H54 (cell line): Measurements from ENCODE around the gene AAR2.

Source experiments
- DNase-seq: peaks from one replicate; pipeline ENCODE4 v3.0.0; 2011; ENCODE audit warnings: low spot score, mixed read lengths; ENCODE audit not compliant: insufficient read length
- FAIRE-seq: peaks from 3 replicates; lab custom pipeline; 2011; peaks lifted over from hg19 to GRCh38; lab: Jason Lieb, UNC
- POLR2A ChIP-seq: IDR thresholded peaks from 2 replicates; pipeline ENCODE4 v1.6.1; 2011; ENCODE audit warnings: low read depth, mild to moderate bottlenecking, low read length

Gene AAR2

DNA sequence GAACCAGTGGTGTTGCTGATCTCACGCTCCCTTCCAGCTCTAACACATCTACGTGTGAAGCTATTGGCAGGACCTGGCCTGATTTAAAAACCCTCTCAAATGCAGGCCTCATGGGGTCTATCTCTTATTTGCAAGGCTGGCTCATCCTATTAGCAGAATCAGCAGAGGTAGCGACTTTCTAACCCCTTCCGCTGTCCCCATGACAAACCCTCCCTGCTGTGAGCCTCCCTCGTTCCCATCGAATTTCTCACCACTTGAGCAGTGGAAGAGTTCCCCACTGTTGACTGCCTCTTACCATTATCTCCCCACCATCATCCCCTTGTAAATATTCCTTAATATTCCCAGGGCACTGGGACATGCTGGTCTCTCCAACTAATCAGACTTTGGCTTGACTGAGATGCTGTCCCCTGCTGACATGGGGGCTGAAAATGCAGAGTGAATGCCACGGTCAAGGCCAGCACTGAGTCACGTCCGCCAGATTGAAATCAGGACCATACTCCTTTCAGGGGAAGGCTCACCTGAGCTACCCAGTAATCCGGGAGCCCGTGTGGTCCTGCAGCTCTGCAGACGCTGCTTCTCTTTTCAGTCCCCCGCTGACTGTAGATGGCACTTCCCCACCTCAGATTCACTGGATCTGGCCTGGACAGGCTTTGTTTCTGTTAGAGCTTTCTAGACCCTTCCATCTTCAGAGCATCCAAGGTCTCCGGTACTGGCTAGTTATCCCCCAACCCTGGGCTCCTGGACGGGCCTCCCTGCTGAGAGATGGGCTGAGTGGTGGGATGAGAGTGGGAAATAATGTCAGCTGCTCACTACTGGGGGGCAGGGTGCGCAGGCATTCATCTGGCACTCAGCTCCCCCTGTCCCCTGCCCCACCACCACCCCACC, 23.1 kb downstream of the AAR2 start:
- no peak for TF ChIP-seq POLR2A
- FAIRE-seq = no peak
- DNase-seq = no peak

DNA sequence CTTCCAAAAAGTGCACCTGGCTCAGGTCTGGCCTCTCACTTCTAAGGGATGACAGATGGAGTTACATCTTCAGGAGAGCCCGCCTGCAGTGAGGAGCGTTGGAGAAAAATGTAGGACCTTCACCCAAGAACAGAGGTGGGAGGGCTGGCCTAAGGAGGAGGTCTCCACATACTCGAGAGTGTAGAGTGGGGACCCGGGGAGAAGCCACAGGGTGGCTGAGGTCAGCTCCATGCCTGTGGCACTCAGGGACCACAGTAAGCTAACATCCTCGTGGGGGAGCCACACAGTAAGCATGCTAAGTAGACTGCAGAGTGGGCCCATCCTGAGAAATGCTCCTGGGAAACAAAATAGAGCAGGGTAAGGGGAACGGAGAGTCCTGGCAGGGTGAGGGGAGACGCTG, 24.0 kb downstream of the AAR2 start:
- DNase-seq (no peak), FAIRE-seq (no peak)
- TF ChIP-seq POLR2A = no peak

DNA sequence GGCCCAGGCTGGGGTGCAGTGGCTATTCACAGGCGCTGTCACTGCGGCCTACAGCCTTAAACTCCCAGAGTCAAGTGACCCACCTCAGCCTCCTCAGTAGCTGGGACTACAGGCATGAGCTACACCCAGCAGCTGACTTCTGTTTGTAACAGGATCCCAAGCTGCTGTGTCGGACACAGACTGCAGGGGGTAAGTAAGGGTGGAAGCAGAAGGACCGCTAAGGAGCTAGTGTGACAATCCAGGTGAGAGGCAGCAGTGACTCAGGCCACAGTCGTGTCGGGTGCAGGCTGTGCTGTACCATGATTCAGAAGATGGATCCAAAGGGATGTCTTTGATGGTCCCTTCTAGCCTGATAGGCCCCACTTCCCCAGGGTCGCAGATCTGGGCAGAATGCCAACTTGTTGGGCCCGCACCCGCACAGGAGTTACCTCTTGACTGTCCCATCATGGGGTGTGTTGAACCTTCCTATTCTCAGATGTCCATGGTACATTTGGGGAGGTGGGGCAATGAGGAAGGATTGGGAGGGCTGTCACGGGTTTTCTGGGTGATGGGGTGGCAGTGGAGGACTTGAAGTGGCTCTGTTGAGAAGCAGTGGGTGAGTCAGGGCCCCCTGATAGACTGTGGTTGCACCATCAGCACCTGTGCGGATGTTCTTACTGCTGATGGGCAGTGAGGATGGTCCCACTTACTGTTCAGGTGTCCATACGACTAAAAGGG, 25.3 kb downstream of the AAR2 start:
- FAIRE-seq (no peak), DNase-seq (no peak)
- no peak for TF ChIP-seq POLR2A

DNA sequence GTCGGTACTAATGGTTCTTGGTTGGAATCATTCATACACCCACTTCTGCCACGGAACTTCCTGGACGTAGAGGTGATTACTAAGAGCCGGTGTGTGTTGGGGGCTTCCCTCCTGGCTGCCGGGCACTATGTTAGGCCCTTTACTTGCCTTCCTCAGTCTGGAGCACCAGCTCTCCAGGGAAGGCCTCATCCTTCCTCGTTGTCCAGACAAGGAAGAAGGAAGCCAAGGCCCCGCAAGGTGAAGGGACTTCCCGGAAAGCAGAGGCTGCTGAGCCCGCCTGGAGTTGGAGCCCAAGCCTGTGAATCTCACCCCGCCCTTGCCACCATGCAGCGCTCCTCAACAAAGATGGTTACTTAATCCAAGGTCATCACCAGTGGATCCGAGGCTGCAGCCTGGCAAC, 26.2 kb downstream of the AAR2 start:
- FAIRE-seq = no peak

DNA sequence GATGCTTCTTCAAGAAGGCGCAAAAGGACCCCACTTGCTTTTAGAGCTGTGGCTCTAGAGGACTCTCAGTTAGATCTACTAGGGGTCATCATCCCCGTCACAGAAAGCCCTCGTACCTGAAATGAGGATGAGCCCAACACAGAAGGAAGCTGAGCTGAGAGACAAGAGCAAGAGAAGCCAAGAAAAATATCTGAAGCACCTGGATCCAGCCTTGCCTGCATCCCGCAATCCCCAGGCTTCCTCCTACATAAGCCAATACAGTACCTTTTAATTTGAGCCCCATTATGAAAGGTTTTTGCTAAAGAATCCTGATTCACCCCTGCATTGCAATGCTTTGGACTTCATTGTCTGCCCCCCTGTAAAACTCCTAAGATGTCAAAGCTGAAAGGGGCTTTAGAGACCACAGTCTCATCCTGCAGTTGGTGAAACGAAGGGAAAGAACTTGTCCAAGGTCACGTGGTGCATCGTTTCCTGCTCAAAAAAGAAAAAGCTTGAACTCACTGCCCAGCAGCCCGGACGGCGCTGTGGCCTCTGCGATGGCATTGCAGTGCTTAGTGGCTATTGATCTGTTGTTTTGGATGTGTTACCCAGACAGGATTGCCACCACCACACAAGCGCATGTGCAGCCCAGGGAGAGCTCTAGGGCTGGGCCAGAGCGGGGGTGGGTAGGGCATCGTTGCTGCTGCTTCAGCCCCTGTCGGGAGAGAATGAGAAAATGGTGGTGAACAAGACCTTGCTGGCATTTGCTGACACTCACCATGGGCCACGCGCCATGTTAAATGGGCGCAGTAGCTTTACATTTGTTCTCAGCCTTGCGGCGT, 28.4 kb downstream of the AAR2 start:
- FAIRE-seq = no peak

More for the DNA sequence above, 26.2 kb downstream of the AAR2 start:
- DNase-seq = no peak
- no peak for TF ChIP-seq POLR2A

DNA sequence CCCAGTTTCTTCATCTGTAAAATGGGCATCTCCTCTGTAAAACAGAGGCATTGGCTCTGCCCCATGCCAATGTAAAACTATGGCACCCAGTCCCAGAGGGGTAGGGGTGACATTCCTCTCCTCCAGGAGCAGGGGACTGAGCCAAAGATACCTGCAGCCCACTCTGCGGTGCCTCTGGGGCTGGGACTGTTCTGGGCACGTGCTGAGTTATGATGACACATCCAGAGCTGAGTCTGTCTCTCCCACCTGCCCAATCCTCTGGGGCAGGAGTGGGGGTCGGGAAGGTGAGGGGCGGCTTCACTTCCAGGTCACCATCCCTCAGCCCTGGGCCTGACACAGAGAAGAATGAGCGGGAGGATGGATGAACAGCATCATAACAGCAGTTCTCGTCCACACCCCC, 29.9 kb downstream of the AAR2 start:
- no peak for TF ChIP-seq POLR2A
- no peak for DNase-seq
- no peak for FAIRE-seq

More for the DNA sequence above, 28.4 kb downstream of the AAR2 start:
- no peak for TF ChIP-seq POLR2A
- no peak for DNase-seq

DNA sequence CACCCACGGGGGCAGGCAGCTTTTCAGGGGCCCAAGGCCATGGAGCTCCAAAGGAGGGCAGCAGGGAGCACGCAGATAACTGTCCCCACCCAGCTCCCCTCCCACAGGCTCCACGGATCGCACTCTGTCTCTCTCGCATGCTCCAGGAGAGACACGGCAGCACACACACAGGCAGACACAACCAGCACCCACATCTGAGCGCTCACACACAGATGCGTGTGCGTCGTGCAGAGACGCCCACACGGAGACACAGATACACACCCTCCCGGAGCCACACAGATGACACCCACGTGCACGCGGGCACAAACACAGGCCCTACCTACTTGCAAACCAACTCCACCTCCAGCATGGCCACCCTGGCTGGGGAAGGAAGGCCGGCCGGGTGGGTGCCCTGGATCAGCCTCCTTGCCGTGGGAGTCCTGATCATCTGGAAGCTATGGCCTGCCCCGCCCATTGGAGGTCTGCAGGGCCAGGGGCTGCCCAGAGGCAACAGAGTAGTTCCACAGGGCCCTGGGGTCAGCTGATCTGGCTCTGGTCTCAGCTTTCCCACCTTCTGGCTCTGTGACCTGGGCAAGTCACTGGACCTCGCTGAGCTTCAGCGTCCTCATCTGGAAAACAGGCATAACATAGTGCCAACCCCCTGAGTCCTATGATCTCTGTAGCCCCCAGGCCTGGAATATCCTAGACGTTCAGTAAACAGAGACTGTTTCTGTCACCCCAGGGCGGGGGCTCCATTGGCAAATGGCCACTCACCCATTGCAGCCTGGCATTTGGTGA, 31.5 kb downstream of the AAR2 start:
- DNase-seq = no peak
- FAIRE-seq = no peak

DNA sequence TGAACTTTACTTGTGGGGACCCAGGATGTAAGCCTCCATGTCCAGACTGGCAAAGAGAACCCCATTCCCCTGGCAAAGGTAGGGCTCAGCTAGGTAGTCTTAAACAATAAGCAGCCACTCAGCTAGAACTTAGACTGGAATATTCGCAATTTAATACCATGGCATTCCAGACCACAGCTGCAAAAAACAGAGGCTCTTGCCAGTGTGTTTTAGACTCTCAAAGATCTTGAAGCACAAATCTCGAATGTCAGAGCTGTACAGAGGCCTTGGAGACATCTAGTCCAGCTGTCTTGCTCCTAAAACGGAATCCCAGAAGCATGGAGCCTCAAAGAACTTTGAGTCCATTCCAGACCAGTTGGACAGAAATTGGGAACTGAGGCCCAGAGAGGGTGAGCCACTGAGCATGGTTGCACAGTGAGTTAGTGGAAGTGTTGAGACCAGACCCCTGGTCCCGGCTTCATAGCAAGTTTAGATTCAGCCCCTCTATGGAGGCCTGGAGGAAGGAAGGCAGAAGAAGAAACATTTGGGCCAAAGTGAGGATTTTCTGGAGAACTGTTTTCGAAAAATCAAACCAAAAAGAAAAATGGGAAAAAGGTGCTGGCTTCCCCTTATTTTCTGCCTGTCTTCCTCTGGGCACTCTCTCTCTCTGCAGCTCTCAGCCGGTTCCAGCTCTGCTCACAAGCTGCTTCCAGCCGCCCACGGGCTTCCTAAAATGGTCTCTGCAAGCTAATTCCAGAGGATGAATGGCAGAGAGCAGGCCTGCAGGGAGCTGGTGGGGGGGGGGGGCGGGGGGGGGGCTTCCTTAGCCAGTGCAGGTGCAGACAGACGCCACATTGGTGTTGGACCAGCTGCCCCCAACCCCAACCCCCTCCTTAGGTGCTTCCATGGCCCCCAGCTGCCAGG, 32.4 kb downstream of the AAR2 start:
- no peak for TF ChIP-seq POLR2A

More for the DNA sequence above, 31.5 kb downstream of the AAR2 start:
- no peak for TF ChIP-seq POLR2A

DNA sequence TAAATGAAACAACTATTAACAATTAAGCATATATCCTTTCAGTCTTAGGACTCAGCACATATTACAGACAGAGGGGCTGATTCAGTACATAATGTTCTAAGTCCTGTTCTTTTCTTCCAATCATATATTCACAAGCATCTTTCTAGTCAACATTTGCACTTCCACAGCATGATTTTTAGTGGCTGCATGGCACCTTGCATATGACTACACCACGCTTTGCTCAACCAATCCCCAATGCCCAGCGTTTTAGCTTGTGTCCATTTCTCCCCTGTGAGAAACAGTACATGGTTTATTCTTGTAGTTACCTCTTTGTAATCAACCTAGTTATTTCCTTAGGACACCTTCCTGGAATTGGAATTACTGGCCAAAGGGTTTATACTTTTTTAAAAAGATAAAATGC, 33.2 kb downstream of the AAR2 start:
- no peak for FAIRE-seq
- DNase-seq = no peak
- no peak for TF ChIP-seq POLR2A

More for the DNA sequence above, 32.4 kb downstream of the AAR2 start:
- FAIRE-seq = no peak
- DNase-seq = no peak

DNA sequence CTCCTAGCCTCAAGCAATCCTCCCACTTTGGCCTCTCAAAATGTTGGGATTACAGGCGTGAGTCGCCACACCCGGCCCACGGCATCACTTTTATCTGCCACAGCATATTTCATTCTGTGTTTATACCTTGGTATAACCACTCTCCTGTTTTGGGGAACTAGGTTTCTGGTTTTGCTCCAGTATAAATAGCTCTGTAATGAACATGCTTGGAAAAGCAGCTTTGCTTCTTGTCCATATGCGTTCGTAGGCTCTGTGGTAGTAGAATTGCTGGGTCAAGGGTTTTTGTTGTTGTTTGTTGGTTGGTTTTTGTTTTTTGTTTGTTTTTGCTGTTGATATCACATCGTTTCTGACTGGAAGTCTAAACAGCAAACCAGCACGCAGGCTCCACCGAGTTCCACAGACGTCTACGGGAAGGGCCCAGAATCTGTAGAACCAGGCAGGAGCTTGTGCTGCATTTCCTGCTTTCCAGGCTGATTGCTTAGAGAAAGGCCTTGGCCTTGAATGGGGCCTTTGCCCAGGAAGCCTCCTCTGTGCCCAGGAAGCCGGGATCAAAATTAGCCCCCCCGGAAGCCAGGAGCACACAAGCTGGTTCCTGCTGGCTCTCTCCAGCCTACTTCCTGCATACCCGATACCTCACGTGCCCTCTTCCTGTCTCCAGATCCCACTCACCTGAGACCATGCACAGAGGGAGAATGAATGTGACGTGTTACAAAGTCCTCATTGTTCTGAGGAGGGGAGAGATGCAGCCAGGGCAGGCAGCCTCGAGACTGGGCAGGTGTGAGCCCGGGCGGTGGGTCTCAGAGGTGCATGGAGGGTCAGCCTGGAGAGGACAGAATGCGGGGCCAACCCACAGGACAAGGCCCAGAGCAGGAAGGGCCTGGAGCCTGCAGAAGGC, 34.7 kb downstream of the AAR2 start:
- no peak for DNase-seq
- FAIRE-seq = no peak
- TF ChIP-seq POLR2A = no peak

DNA sequence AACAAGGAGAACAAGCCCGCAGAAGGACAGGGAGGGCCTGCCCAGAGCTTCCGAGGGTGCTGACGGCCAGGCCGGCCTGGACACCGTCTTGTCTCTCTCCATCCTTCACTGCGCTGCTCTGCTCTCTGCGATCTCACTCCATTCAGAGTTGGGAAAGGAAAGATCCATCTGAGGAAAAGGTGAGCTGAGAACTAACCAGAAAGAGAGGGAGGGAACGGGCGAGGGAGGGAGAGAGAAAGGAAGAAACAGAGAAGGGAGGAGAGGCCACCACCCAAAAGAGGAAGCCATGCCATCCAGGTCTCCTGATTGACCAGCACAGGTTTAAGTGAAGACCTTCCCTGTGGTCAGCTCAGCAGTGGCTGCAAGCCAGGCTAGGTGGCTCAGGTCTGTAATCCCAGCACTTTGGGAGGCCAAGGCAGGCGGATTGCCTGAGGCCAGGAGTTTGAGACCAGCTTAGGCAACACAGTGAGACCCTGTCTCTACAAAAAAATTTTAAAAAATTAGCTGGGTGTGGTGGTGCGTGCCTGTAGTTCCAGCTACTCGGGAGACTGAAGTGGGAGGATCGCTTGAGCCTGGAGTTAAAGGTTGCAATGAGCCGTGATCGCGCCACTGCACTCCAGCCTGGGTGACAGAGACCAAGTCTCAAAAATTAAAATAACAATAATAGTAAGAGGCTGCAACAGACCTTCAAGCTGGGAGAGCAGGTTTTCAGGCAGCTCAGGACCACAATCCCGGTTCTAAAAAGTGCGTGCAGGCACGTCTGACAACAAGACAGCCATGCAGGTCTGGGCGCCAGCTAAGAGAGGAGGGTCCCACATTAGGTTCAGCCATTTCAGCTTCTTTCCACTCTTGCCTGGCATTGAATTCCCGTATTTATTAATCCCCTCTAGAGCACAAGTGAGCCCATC, 35.6 kb downstream of the AAR2 start:
- DNase-seq (no peak), FAIRE-seq (no peak)
- no peak for TF ChIP-seq POLR2A
